Umbilical cord (tissue), 2 donors: Measurements from ENCODE around the gene CCDC116. TPM values are rescaled to one million over a fixed set of nuclear protein-coding genes. Genes with fewer than 3 reads are reported as not detected.

Experiments used
- DNase-seq: peaks from one replicate; pipeline ENCODE4 v3.0.0-alpha.2; 2015; ENCODE audit warnings: low spot score
- total RNA-seq: library from RNA; depleted of rRNA; stranded (reverse); fragments of >200 nt; gene quantifications from one replicate; pipeline ENCODE4 v1.2.3, GENCODE V29; 2014; ENCODE audit warnings: low replicate concordance; ENCODE audit not compliant: insufficient read depth

The CCDC116 gene
- total RNA-seq, 1 donor from 2014 or later, result not detected

DNA sequence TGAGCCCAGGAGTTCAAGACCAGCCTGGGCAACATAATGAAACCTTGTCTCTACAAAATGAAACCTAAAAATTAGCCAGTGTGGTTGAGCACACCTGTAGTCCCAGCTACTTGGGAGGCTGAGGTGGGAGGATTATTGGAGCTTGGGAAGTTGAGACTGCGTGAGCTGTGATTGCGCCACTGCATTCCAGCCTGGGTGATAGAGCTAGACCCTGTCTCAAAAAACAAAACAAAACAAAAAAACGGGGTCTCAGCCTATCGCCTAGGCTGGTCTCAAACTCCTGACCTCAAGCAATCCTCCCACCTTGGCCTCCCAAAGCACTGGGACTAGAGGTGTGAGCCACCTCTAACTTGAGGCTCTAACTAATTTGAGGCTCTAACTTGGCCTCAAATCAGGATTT is 46.8 kb downstream of the CCDC116 start:
- no peak for DNase-seq

DNA sequence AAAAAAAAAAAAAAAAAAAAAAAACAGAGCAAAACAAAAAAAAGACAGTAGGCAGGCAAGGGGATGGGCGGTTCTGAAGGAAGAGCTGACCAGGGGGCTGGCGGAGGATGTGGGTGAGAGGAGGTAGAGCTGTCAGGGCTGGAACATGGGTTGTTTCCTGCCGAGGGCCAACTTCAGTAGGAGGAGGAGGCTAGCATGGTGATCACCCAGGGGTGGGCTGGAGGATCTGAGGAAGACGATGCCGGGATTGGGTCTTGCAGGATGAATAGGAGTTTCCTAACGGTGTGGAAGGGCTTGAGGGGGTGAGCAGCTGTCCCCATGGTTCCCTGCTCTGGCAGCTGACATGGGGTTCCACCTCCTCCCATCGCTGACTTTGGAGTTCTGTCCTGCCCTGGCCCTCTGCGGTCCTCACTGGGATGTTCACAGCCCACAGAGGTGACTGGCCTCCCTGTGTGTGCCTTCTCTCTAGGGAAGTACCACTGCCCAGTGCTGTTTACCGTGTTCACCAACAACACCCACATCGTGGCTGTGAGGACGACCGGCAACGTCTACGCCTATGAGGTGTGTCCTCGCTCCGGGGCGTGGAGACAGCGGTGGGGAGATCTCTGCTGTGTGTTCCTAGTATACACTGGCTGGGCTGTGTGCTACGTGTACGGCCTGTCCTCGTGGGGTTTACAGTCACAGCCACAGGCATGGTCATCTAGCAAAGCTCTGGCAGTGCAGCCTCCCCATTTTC is 48.4 kb downstream of the CCDC116 start:
- no peak for DNase-seq

DNA sequence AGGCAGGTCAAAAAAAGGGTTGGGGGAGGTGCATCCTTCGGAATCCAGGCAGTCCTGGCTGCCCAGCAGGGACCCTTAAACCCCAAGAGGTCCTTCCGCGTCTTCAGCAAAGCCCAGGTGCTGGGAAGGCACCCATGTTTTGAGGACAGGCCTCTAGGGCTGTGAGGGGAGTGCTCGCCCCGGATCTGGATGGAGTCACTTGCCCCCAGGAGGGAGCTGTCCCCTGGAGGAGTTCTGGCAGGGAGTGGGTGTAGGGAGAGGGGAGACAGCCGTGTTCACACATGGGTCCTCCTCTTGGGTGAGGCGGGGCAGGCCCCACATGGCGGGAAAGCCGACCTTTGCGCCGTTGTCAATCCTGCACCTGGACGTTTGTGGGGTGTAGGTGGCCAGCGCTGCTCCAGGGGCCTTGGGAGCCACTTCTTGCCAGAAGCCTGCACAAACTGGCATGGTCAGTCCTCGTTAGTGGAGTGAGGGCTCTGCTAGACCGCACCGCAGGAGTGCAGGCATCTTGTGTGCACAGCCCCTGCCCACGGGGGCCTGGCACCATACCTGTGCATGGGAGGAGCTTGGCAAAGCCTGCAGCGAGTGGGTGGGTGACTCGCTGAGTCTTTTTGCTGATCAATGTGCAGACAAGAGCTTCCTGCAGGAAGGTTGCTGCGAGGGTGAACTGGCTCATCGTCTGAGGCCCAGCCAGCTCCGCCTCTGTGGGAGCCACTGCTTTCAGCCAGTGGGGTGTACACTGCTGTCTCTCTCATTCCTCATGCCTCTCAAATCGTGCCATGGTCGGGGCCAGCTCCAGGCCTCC is 49.2 kb downstream of the CCDC116 start:
- no peak for DNase-seq

DNA sequence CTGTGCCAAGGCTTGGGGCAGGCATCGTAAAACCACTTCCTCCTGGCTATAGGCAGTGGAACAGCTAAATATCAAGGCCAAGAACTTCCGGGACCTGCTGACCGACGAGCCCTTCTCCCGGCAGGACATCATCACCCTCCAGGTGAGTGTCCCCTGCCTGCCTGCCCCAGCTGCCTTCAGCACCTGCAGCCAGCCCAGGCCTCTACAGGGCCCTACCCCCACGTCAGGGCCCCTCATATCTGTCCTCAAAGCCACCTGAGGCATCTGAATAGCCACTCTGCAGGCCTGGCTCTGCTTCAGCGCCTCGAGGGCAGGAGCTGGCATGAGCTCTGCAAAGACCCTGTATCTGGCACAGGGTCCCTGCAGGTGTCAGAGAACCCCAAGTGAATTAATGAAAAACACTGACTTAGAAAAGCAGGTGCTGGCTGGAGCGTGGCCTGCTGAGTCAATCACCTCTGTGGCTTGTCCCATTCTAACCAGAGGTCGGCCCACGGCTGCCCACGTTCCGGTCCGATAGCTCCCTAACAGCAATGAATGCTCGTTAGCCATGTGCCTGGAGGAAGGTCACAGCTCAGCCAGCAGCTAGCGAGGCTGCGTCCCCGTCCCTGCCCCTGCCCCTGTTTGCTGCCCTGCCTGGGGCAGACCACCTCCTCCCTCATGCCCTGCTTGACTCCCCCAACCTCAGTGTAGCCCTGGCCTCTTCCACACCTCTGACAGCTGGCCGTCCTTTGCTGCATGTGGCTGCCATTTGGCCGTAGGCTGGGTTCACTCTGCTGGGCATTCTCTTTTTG is 50.0 kb downstream of the CCDC116 start:
- no peak for DNase-seq

DNA sequence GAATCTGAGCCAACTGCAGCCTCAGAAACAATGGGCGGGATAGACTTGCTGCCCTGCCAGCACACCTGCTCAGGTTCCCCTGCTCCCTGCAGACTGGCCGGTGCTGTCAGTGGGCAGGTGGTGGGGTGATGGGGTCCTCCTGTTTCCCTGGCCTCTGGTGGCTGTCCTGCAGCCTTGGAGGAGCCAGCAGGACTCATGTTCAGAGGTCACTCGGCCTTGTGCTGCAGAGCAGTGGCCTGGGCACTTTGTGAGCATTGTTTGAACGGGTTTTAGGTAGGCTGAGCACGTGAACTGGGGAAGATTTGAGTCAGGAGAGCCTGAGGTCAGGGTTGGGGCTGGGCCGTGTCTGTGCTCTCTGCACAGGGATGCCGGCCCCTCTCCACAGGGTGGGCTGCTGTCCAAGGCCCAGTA is 50.8 kb downstream of the CCDC116 start:
- no peak for DNase-seq

DNA sequence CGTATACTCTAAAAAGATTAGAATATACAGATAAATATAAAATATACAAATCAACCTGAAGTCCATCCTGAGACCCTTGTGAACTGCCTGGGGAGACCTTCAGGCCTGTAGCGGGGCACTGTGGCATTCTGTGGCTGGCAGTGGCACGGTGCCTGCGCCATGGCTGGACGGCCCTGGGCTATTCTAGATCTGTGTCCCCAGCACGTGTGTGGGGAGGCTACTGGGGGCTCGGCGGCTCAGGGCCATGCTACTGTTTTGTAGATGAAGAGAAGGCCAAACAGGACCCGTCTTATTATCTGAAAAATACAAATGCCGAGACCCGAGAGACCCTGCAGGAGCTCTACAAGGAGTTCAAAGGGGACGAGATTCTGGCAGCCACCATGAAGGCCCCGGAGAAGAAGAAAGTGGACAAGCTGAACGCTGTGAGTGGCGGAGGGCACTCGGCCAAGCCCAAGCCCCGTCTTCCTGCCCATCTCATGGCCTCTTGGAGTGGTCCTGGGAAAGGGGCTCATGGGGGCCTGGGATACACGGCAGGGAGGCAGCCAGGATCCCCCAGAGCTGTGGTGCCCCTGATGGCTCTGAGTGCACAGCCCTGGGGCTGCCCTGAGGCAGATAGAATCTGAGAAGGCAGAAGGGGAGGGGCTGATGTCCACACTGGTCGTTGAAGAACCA is 52.1 kb downstream of the CCDC116 start:
- DNase-seq, result no peak

DNA sequence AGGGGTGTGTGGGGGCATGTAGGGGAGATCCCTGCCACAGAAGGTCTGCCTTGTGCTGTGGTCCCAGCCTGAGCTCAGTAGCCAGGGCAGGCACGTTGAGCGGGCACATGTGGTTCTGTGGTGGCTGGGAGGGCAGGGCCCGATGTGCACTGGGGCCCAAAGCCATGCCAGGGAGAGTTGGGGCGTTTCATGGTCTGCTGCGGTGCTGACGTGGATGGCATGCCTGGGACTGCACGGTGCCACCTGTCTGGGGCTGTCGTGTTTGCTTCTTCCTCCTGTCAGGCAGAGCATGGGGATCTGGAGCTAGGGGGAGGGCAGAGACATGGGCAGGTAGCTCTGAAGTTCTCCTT is 52.6 kb downstream of the CCDC116 start:
- DNase-seq, result no peak

DNA sequence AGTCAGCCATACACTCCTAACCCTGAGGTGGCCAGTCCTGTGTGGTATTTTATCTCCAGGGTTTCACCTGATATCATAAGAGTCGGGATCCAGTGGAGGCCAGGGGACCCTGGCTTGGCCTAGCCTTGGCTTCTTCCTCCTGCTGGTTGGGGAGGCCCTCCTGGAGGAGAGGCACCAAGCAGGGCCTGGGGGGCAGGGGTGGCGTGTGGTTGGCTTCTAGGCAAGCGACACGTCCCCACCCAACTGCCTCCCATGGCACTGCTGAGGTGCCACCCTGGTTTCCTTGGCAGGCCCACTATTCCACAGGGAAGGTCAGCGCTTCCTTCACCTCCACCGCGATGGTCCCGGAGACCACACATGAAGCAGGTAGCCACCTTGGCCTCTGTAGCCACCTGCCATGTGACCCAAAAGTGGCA is 53.6 kb downstream of the CCDC116 start:
- no peak for DNase-seq

Other genes starting within 250 kb of the CCDC116 start
- not detected for gene RIMBP3B, start 249.0 kb upstream of the CCDC116 start, total RNA-seq
- gene HIC2, start 215.4 kb upstream of the CCDC116 start, total RNA-seq, result 7.7 TPM
- gene TMEM191C, start 165.4 kb upstream of the CCDC116 start, total RNA-seq, result 8.9 TPM
- not detected for gene RIMBP3C, start 81.3 kb upstream of the CCDC116 start, total RNA-seq
- gene UBE2L3, start 65.0 kb upstream of the CCDC116 start, total RNA-seq, result 20.9 TPM
- not detected for gene YDJC, start 2.7 kb upstream of the CCDC116 start, total RNA-seq
- 6.7 TPM for gene SDF2L1, start 9.5 kb downstream of the CCDC116 start, total RNA-seq
- 35.6 TPM for gene PPIL2, start 33.3 kb downstream of the CCDC116 start, total RNA-seq
- gene YPEL1, start 103.0 kb downstream of the CCDC116 start, total RNA-seq, result 9.6 TPM
- gene MAPK1, start 234.9 kb downstream of the CCDC116 start, total RNA-seq, result 47.9 TPM